Stimulated activated CD8-positive, alpha-beta memory T cell treated with anti-CD3 and anti-CD28 coated beads, Interleukin-7, amount 100 ng/mL, for 1 hour (primary cell): ENCODE data around the gene OLFM2.
"Not testable (repeated sequence)": the region's sequence is repeated elsewhere in the genome, so short reads cannot be mapped to it uniquely, and the experiment has no call there.

Experiments used
- DNase-seq, 2 donors: peaks; one replicate each; pipeline ENCODE4 v3.0.0-alpha.2; 2020; ENCODE audit warnings: low read depth in 2 of 2

OLFM2 gene

GRCh38 chr19:9936326-9937000 is at the start of gene OLFM2:
OLFM2 (minus strand) TSS chr19:9936515; CDS start chr19:9936366, 149 bp downstream.
- DNase-seq: no peak

GRCh38 chr19:9981406-9982260 is 45.3 kb upstream of the OLFM2 start:
- DNase-seq: no peak

- DNase-seq: no peak
Measured at GRCh38 chr19:9972103-9972502, 35.8 kb upstream of the OLFM2 start.

- DNase-seq: no peak
Measured at GRCh38 chr19:9971166-9971897, 35.0 kb upstream of the OLFM2 start.

- DNase-seq: no peak
Measured at GRCh38 chr19:9970481-9970880, 34.2 kb upstream of the OLFM2 start.

- DNase-seq: no peak
Measured at GRCh38 chr19:9969688-9969975, 33.3 kb upstream of the OLFM2 start.

- no peak for DNase-seq
Measured at GRCh38 chr19:9968820-9969687, 32.7 kb upstream of the OLFM2 start.

GRCh38 chr19:9967326-9967725 is 31.0 kb upstream of the OLFM2 start:
- DNase-seq: no peak

- no peak for DNase-seq
Measured at GRCh38 chr19:9966448-9966847, 30.1 kb upstream of the OLFM2 start.

GRCh38 chr19:9966024-9966423 is 29.7 kb upstream of the OLFM2 start:
- no peak for DNase-seq

- no peak for DNase-seq
Measured at GRCh38 chr19:9962623-9963290, 26.4 kb upstream of the OLFM2 start.

- no peak for DNase-seq
Measured at GRCh38 chr19:9961103-9961502, 24.8 kb upstream of the OLFM2 start.

- DNase-seq: no peak
Measured at GRCh38 chr19:9958379-9958821, 22.1 kb upstream of the OLFM2 start.

GRCh38 chr19:9956956-9957355 is 20.6 kb upstream of the OLFM2 start:
- DNase-seq: no peak

GRCh38 chr19:9953802-9954542 is 17.7 kb upstream of the OLFM2 start:
- DNase-seq: no peak

GRCh38 chr19:9952276-9952675 is 16.0 kb upstream of the OLFM2 start:
- no peak for DNase-seq

- DNase-seq: no peak
Measured at GRCh38 chr19:9947441-9947840, 11.1 kb upstream of the OLFM2 start.

GRCh38 chr19:9946528-9947125 is 10.3 kb upstream of the OLFM2 start:
- not testable (repeated sequence) for DNase-seq

GRCh38 chr19:9945319-9945966 is 9.1 kb upstream of the OLFM2 start:
- DNase-seq: no peak
